ENCODE data around the gene GSG1L. TPM values are rescaled to one million over a fixed set of nuclear protein-coding genes. Genes with fewer than 3 reads are reported as not detected.
A peak's percentile ranks its signal among the peaks of the same experiment; 100 is the strongest.

Gene GSG1L
- polyA plus RNA-seq, 3 donors: not detected

DNA sequence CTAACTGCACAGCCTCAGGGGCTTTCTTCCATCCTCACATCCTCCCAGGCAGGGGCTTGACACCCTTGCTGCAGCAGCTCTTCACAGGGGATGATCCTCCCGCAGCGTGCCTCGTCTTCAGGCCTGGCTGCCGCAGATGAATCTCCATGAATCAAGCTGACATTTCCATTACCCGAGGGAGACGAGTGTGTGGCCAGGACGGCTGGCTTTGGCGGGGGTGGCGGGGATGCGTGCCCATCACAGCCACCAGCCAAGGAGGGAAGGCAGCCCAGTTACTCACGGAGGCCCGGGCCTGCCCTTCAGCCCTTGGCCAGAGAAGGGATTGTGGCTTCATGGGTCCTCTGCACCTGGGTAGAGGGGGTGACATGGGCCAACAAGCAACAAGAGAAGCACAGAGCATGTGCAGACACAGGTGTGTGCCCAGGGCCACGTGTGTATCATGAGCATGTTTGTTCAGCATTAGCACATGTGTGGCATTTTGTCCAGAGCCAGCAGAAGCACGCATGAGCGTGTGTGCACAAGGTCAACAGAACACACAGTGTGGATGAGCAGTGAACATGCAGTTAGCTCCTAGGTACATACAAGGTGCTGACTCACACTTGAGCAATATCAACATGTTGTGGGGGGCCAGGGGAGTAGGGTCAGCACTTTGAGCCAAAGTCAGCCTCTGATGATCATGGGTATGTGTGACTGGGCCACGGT lies 277.1 kb downstream of the GSG1L start:
- Mint-ChIP-seq H3K27ac (no peak overlapping the region), H3K36me3 (no peaks in the 10 kb centered on the region), H3K4me1 (no peaks in the 10 kb centered on the region), H3K9me3 (no peaks in the 10 kb centered on the region), H3K4me3 (no peak overlapping the region), H3K27me3 (ENCODE audit: low read depth in 3 of 3) (peaks cover 0 to 4% (median 2%) of the 10 kb centered on the region in 3 donors)
- Histone ChIP-seq H3K36me3 (replicated peaks in 1 of 2; ENCODE audit: control insufficient read depth in 1 of 2, insufficient read depth in 2 of 2, low read length in 2 of 2) (no peaks in the 10 kb centered on the region), H3K9me3 (replicated peaks in 1 of 2; ENCODE audit: control insufficient read depth in 1 of 2, insufficient read depth in 1 of 2, low read length in 2 of 2) (no peaks in the 10 kb centered on the region), H3K9ac (ENCODE audit: insufficient read depth, low read length, poor library complexity, severe bottlenecking) (no peak overlapping the region), H4K20me1 (ENCODE audit: insufficient read depth, low read length) (no peaks in the 10 kb centered on the region), H3K4me2 (replicated peaks; ENCODE audit: extremely low read depth, low read length, poor library complexity, severe bottlenecking) (no peak overlapping the region), H2AFZ (ENCODE audit: insufficient read depth, low read depth, low read length, poor library complexity, severe bottlenecking) (no peak overlapping the region), H3K27ac (ENCODE audit: low read depth in 1 of 2, low read length in 2 of 2) (no peak overlapping the region), H3K4me1 (ENCODE audit: control insufficient read depth in 1 of 2, insufficient read depth in 2 of 2, low read length in 2 of 2) (no peaks in the 10 kb centered on the region), H3K79me2 (ENCODE audit: insufficient read depth, low read length) (no peaks in the 10 kb centered on the region), H3K27me3 (ENCODE audit: control insufficient read depth in 2 of 2, insufficient read depth in 2 of 2, low read length in 2 of 2) (no peaks in the 10 kb centered on the region), H3K4me3 (replicated peaks in 1 of 3; ENCODE audit: low read depth in 2 of 3, low read length in 3 of 3) (no peak overlapping the region)
- WGBS (ENCODE audit: insufficient coverage): 88% methylated on average over 16 of the region's 16 CpGs
- TF ChIP-seq, protein P1, sequence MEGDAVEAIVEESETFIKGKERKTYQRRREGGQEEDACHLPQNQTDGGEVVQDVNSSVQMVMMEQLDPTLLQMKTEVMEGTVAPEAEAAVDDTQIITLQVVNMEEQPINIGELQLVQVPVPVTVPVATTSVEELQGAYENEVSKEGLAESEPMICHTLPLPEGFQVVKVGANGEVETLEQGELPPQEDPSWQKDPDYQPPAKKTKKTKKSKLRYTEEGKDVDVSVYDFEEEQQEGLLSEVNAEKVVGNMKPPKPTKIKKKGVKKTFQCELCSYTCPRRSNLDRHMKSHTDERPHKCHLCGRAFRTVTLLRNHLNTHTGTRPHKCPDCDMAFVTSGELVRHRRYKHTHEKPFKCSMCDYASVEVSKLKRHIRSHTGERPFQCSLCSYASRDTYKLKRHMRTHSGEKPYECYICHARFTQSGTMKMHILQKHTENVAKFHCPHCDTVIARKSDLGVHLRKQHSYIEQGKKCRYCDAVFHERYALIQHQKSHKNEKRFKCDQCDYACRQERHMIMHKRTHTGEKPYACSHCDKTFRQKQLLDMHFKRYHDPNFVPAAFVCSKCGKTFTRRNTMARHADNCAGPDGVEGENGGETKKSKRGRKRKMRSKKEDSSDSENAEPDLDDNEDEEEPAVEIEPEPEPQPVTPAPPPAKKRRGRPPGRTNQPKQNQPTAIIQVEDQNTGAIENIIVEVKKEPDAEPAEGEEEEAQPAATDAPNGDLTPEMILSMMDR (IDR thresholded peaks at IDR 0.05): no peak
- intact Hi-C loops (cut with micrococcal nuclease): no loop called here
- no peak for DNase-seq

DNA sequence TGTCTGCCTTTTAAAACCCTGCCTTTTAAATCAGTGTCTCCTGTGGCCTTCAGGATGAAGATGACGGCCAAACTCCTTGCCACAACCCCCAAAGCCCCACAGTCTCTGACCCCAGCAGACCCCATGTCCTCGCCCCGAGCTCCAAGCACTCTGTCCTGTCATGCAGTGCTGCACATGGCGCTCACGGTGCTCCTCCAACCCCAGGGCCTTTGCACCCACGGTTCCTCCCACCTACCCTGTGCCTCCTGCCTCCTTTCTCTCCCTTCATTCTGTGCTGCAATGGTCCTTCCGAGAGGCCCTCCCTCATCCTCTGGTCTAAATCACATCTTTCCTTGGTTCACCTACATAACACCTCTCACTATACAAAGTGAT lies 278.2 kb downstream of the GSG1L start:
- intact Hi-C loops (cut with micrococcal nuclease): no loop called here
- WGBS (ENCODE audit: insufficient coverage): 78% methylated on average over 6 of the region's 7 CpGs
- Histone ChIP-seq H3K4me2 (replicated peaks; ENCODE audit: extremely low read depth, low read length, poor library complexity, severe bottlenecking) (no peak overlapping the region), H2AFZ (ENCODE audit: insufficient read depth, low read depth, low read length, poor library complexity, severe bottlenecking) (no peak overlapping the region), H3K79me2 (ENCODE audit: insufficient read depth, low read length) (no peaks in the 10 kb centered on the region), H3K4me3 (replicated peaks in 1 of 3; ENCODE audit: low read depth in 2 of 3, low read length in 3 of 3) (no peak overlapping the region), H4K20me1 (ENCODE audit: insufficient read depth, low read length) (no peaks in the 10 kb centered on the region), H3K27ac (ENCODE audit: low read depth in 1 of 2, low read length in 2 of 2) (no peak overlapping the region), H3K9ac (ENCODE audit: insufficient read depth, low read length, poor library complexity, severe bottlenecking) (no peak overlapping the region), H3K27me3 (ENCODE audit: control insufficient read depth in 2 of 2, insufficient read depth in 2 of 2, low read length in 2 of 2) (no peaks in the 10 kb centered on the region), H3K9me3 (replicated peaks in 1 of 2; ENCODE audit: control insufficient read depth in 1 of 2, insufficient read depth in 1 of 2, low read length in 2 of 2) (no peaks in the 10 kb centered on the region), H3K4me1 (ENCODE audit: control insufficient read depth in 1 of 2, insufficient read depth in 2 of 2, low read length in 2 of 2) (no peaks in the 10 kb centered on the region), H3K36me3 (replicated peaks in 1 of 2; ENCODE audit: control insufficient read depth in 1 of 2, insufficient read depth in 2 of 2, low read length in 2 of 2) (no peaks in the 10 kb centered on the region)
- DNase-seq: no peak
- peak overlapping the region in 1 of 7 donors; percentile 1 for H3K27ac Mint-ChIP-seq
- no peak overlapping the region for H3K4me3 Mint-ChIP-seq
- TF ChIP-seq, protein P1 (IDR thresholded peaks at IDR 0.05): no peak
- H3K27me3 Mint-ChIP-seq (ENCODE audit: low read depth in 3 of 3): peaks cover 0 to 4% (median 2%) of the 10 kb centered on the region in 3 donors
- no peaks in the 10 kb centered on the region for H3K4me1 Mint-ChIP-seq
- no peaks in the 10 kb centered on the region for H3K36me3 Mint-ChIP-seq
- H3K9me3 Mint-ChIP-seq: no peaks in the 10 kb centered on the region

All from CD14-positive monocyte (primary cell).